NCI-H1436 treated with DMSO at 0.1 percent for 48 hours (cell line): ENCODE data around the gene LYAR.

Experiments
- DNase-seq: peaks from one replicate; lab custom pipeline; 2025; lab: John Stamatoyannopoulos, UW

Gene LYAR

DNA sequence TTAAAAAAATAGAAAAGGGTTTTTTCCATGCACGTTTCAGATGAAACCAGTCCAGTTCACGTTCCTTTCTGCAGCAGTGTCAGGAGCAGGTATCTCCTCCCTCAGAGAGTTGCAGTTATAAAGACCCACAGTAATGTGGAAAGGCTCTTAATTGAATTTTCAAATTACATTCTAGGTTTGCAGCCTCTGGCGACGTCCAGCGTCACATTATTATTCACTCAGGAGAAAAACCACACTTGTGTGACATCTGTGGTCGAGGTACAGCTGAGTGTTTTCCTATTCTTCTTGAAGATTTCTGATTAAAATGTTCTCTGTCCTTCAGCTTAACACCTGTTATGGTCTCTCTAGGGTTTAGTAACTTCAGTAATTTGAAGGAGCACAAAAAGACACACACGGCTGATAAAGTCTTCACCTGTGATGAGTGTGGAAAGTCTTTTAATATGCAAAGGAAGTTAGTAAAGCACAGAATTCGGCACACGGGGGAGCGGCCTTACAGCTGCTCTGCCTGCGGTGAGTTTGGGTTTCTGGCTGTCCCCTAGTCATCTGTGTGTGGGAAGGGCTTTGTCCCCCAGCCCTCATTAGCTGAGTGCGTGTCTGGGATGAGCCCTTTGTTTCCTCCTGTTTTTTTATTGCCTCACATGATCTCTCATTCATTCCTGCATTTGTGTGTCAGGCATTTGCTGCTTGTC, 25.7 kb upstream of the LYAR start:
- DNase-seq = no peak

DNA sequence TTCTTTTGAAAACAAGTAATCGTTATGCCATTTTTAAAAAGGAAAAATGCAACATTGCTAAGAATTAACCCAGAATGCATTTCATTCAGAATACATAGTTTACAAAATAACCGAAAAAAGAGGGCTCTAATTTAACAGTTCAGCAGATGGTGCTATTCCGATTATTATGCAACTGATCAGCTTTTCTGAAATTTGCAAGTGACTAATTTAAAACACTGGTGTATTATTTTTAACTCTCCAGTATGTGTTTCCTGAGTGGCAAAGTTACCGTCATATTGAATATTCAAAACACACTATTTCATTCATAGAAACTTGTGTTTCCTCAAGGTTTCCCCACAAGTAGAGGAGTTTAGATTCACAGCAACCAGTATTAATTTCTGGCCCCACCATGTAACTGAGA, 21.2 kb upstream of the LYAR start:
- no peak for DNase-seq

DNA sequence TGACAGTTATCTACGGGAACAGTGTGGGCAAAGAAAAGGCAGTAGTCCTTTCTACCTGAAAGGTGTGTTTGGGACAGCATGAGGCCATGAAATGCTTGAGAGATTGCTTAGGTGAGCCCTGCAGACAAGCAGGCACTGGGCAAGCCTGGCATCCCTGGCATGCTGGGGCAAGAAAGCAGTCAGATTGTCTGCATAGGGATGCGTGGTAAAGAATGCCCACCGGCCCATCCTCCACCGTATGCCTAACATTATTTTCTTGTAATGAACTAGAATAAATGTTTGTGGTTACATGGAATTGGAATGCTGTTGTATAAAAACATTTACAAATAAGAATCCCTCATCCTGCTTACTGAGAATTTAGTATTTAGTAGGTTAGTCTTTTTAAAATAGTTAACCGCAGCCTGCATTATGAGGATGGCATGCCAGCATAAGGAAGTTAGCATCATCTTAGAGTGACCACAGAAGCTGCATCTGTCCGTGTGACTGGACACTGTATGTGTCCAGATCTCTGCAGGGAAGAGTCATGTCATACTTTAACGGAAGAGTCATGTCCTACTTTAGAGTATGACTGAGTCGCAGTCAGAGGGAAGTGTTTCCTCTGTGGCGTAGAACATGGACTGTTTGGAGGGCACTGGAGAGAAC, 19.0 kb upstream of the LYAR start:
- DNase-seq = no peak

DNA sequence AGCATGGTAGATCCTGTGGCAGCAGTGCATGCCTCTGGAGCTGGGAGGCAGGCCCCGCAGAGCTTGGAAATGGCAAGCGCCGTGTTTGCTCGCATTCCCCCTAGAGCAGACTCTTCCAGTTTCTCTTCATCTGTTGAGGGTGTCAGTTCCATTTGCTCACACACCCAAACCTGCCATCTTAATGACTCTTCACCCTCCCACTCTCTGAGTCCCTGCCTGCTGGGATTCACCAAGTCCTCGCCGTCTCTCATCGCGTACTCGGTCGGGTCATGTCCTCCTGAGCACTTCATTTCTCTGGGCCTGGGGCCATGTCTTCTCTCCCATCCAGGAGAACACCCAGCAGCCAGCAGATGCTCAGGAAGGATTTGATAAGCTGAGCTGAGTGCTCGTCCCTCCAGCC, 17.0 kb upstream of the LYAR start:
- no peak for DNase-seq

DNA sequence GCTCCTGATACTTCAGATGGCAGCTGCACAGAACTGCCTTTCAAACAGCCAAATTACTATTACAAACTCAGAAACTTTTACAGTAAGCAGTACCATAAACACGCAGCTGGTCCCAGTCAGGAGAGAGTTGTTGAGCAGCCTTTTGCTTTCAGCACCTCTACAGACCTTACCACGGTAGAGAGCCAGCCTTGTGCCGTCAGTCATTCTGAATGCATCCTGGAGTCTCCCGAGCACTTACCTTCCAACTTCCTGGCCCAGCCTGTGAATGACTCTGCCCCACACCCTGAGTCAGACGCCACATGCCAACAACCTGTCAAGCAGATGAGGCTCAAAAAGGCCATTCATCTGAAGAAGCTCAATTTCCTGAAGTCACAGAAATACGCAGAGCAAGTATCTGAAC, 12.5 kb upstream of the LYAR start:
- no peak for DNase-seq

DNA sequence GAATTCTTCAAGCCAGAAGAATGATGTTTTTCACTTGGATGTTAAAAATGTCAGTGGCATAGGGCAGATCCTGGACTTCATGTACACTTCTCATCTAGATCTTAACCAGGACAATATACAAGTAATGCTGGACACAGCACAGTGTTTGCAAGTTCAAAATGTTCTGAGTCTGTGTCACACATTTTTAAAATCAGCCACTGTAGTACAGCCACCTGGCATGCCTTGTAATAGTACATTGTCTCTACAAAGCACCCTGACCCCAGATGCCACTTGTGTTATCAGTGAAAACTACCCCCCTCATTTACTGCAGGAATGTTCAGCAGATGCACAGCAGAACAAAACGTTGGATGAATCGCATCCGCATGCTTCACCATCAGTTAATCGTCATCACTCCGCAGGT, 12.0 kb upstream of the LYAR start:
- no peak for DNase-seq

DNA sequence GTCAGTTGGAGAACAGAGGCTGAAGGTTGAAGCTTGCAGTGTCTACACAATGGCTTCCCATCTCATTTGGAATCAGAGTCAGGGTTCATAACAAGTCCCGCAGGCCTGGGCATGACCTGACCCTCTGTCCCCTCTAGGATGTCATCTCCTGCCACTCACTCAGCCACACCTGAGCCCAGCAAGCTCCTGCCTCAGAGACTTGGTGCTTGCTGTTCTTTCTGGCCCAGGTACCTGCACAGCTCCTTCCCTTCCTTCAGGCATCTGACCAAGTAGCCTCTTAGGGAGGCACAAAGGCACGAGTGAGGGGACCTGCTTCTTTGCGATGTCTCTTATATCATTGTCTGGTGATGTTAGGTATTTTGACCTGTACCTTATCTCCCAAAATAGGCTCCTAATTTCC, 9.1 kb upstream of the LYAR start:
- DNase-seq = no peak

DNA sequence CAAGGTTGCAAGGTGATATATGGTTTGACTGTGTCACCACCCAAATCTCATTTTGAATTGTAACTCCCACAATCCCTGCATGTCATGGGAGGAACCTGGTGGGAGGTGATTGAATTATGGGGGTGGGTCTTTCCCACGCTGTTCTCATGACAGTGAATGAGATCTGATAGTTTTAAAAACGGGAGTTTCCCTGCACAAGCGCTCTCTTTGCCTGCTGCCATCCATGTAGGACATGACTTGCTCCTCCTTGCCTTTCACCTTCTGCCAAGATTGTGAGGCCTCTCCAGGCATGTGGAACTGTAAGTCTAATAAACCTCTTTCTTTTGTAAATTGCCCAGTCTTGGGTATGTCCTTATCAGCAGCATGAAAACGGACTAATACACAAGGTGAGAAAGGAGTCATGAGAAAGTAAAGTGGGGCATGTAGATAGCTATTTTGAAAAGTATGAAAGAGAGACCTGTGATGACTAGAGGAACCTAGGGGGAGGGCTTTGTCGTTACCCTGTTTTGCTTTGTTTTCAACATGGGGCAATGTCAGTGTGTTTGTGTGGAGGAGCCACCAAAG, 6.4 kb upstream of the LYAR start:
- DNase-seq = no peak

DNA sequence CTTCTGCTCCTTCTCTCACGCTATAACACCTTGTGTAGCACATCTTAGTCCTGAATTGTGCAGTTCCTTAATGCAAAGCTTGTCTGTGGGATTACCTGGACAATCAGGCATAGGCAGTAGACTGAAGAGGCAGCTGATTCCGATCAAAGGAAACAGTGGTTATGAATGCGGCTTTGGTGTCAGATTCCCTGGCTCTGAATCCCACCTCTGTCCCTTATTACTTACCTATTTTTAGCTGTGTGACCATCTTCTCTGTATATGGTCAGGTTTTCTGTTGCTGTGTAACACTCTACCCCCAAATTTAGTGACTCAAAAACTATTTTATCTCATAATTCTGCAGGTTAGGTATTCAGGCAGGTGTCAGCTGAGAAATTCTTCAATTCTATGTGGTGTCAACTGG, 3.3 kb upstream of the LYAR start:
- DNase-seq = no peak

DNA sequence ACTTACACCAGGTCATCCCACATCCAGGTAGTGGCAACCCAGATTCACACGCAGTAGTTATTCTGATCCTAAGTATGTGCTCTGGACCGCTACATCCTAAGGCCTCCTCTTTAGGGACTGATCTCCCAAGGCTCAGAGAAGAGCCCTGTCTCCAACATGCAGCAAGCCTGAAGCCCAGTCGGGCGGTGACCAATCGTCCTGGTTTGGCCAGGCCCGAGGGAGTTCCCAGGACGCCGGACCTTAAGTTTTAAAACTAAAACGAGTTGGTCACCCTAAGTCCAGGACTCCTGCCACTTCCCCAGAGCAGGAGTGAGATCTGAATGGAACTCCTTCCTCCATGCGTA, 385 bp downstream of the LYAR start:
- no peak for DNase-seq

DNA sequence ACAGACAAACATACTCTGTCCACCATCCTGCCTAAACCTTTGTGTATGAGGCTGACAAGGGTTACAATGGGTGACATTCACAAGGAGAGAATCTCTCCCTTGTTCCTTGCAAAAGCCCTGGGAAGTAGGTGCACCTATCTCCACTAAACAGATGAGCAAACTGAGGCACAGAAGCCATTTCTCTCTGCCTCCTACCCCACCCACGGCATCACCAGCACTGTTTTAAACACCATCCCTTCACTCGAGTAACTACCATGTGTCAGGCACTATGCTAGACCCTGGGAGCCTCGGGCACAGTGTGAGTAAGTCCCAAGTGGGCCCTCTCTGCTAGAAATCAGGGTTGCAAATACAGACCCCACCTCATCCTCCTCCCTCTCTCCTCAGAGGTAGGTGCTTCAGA, 899 bp downstream of the LYAR start:
- DNase-seq = no peak

DNA sequence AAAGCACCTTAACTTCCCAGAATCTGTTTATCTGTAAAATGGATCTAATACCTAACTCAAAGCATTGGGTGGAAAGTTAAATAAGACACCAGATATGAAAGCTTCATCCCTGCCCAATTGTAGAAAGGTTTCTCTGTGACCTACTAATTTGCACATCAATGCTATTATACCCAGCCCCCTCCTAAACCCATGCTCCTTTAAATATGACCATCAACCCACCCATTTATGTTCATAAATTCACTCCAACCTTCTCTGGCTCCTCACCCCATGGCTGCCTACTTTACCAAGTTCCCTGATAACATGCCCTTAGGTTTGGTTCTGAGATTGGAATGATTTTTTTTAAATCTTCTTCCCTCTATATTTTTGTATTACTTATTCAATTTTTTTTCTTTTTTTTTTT, 1.9 kb downstream of the LYAR start:
- DNase-seq = no peak

DNA sequence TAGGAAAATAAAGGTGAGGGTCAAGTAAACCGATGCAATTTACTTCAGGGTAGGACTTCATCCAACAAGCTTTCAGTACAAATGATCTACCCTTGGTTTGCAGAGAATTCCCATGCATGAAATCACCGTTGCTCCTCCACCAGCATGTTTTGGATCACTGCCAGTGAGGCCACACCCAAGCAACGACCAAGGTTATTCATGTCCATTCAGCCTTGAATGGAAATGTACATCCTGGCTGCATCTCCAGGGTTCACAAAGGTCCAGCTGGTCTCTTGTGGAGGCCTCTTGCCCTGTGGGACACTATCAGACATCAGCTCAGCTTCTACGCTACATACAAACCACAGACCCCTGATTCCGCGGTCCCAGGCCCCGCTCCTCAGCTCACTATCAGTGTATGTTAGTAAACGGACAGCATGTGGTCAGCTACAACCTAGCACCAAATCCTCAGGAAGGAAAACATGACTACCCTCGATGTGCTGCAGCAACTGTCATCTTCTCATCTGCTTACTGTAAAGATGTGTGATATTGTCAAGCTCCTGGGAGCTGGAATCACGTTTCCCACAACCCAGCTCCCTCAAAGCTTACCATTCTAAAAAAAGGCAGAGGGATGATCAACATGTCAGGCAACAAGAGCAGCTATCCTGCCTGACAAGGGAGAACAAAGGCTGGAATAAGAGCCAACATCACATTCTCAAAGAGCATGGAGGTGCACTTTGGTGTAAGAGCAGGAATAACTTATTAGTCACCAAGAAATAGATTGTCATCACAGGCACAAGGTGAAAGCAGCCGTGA, 4.9 kb downstream of the LYAR start:
- DNase-seq = no peak

DNA sequence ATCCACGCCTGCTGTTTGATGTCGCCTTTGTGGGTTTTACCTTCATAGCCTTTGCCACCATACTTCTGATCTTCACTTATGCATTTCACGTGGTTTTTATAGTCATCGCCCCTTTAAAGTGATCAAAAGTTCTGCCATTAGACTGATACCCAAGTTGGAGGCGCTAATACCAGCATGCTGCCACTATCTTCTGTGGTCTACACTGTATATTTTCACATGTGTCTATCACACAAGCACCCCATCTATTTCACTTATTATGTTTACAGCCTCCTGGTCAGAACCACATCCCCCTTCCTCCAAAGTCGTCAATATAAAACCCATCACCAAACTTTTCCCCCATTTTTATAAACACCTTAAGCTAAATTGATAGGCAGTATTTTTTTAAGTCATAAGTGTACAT, 8.2 kb downstream of the LYAR start:
- DNase-seq = no peak

DNA sequence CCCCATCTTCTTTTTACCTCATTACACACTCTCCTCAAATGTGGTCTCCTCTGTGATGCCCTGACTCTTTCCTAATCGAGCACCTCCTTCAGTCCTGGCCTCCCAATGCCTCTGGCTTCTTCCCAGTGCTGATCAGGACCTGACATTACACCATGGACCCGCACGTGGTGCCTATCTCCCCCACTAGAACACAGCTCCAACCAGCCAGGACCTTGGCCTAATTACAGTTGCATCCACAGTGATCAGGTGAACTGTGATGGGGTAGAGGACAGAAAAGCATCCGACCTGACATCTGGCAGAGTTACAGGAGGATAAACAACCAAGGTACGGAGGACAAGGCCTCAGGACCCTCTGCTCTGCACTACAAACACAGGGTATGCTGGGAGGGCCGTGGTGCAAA, 12.4 kb downstream of the LYAR start:
- no peak for DNase-seq

DNA sequence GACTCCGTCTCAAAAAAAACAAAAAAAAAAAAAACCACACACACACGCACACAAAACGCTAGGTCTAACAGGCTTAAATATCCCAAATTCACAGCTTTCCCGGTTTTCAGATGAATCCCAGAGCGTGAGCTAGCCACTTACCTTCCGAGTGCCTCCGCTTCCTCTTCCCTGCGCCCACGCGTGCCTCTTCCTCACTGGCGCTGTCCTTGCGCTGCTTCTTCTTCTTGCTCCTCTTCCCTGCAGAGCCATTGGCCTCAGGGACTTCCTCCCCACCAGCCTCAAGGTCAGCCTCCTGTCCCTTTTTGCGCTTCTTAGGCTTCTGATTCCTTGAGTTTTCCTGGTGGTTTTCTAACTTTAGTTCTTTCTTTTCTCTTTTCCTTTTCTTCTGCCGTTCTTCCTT, 15.7 kb downstream of the LYAR start:
- no peak for DNase-seq

DNA sequence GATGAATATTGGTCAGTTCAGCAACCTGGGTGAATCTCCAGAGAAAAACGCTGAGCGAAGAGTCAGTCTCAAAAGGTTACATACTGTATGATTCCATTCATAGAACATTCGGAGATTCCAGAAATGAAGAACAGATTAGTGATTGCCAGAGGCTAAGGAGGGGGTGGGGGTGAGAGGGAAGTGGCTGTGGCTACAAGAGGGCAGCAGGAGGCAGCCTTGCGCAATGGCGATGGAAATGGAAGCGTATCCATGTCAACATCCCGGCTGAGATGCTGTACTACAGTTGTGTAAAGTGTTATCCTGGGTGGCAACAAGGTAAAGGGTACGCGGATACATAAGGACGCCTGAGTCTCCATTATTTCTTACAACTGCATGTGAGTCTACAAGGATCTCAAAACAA, 18.0 kb downstream of the LYAR start:
- no peak for DNase-seq

DNA sequence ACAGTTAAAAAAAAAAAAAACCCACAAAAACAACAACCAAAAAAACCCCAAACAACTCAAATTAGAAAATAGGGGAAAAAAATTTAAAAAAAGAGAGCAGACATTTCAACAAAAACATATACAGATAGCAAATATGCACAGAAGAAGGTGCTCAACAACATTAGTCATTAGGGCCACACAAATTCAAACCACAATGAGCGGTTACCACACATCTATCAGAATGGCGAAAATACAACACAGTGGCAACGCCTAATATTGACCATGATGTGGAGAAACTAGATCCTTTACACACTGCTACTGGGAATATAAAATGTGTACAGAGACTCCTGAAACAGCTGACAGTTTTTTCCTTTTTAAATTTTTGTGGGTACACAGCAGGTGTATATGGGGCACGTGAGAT, 19.4 kb downstream of the LYAR start:
- no peak for DNase-seq

DNA sequence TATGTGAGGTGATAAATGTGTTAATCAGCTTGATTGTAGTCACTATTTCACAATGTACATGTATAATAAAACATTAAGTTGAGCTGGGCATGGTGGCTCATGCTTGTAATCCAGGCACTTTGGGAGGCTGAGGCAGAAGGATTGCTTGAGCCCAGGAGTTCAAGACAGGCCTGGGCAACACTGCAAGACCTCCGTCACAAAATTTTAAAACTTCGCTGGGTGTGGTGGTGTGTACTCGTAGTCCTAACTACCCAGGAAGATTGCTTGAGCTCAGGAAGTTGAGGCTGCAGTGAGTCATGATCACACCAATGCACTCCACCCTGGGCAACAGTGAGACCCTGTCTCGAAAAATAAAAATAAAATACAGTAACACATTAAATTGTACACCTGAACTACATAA, 20.1 kb downstream of the LYAR start:
- DNase-seq = no peak

DNA sequence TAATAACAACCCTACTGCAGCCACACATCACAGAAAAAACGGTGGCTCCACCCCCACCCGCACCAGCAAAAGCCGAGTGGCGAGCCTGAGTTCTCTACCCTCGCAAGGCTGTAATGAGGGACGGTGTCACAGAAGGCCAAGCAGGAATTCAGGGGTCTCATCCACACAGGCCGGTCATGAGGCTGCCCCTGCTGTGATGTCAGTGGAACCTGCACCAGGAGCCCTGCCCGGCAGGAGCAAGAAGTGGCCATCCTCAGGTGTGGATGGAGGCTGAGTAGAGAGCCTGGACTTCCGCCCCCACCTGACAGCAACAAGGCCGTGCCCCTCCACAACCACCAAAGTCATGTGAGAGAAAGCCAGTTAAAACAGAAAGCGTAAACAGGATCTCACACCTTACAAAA, 20.6 kb downstream of the LYAR start:
- DNase-seq = no peak

DNA sequence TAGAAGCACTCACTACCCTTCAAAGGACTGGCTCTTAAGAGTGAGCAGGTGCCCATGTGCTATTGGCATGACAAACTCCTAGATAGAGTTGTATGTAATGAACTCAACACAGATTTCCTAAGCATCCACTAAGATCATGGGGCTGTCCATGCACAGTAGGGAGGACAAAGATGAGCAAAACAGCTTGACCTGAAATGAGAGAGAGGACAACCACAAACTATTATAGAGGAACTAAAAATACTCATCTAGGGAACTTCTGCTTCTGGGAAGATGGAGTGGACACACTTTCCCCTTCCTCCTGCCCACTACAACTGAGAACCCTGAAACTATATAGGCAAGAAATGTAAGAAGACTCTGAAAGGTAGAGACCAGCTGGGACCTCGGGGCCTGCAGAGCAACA, 21.2 kb downstream of the LYAR start:
- no peak for DNase-seq

DNA sequence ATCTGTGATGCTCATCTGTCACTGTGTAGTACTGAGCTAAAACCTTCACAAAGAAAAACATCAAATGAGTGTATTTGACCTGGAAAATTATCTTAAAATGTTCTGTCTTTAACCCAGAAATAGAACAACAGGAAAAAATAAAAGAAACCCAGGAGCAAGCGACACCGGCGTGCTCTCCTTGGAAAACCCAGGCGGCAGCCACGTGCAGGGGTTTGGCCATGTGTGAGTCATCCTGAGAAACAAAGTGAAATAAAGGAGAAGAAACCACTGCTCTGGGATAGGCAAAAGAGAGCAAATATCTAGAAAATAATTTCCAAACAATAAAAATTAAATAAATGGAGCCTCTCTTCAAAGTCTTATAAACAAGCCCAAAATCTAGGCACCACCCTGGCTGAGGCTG, 22.0 kb downstream of the LYAR start:
- DNase-seq = no peak

DNA sequence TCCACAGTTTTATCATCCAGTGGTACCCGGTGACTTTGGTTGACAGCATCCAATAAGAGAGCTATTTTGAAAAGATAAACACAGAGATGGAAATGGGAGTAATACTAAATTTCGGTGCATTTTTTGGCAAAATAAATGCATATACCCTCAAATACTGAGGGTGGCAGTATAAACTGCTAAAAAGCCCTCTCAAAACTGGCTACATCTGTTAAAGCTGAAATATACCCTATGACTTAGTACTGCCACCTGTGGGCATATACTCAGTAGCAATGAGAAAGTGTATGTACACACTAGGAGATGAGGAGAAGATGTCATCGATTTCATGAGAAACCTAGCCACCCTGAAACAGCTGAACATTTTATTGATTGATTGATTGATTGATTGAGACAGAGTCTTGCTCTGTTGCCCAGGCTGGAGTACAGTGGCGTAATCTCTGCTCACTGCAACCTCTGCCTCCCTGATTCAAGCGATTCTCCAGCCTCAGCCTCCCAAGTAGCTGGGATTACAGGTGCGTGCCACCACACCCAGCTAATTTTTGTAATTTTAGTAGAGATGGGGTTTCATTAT, 29.7 kb downstream of the LYAR start:
- no peak for DNase-seq
